ENCODE data around the gene DCBLD1. TPM values are rescaled to one million over a fixed set of nuclear protein-coding genes. Genes with fewer than 3 reads are reported as not detected.

Gene DCBLD1
- total RNA-seq, 2 donors from 2014 or later, result 1.0 to 3.1 TPM

DNA sequence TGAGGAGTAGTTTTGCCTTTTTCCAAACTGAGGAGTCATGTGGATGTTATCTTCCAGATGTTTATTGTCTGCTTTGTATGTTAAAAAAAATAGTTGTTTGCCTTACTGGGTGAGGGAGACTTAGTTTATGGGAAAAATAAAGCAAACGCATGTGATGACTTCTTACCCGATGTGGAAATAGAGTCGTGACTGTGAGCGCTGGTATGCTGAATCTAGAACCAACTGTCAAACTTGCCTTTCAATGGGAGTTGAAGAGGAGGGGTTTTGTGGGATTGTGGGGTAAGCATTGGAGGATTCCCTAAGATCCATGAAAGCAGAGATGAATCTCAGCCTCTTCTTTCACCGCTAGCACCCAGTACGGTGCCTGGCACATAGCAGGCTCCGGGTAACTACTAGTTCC lies 5.3 kb downstream of the DCBLD1 start:
- H3K27ac Mint-ChIP-seq, result no peak overlapping the region
- peaks cover 0 to 3% of the 10 kb centered on the region in 2 donors for H3K9me3 Mint-ChIP-seq
- DNase-seq (ENCODE audit: low spot score in 2 of 2), result no peak
- ATAC-seq, result no peak
- H3K36me3 Mint-ChIP-seq, result peaks cover 0 to 5% of the 10 kb centered on the region in 2 donors

DNA sequence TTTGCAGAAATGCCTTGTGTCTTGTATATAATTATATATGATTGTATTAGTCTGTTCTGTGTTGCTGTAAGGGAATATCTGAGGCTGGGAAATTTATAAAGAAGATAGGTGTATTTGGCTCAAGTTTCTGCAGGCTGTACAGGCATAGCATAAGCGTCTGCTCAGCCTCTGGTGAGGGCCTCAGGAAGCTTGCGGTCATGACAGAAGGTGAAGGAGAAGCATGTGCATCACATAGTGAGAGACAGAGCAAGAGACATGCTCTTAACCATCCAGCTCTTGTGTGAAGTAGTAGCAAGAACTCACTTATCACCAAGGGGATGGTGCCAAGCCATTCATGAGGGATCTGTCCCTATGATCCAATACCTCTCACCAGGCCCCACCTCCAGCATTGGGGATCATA lies 6.5 kb downstream of the DCBLD1 start:
- Mint-ChIP-seq H3K27ac (no peak overlapping the region), H3K36me3 (no peaks in the 10 kb centered on the region), H3K9me3 (peaks cover 0 to 3% of the 10 kb centered on the region in 2 donors)
- DNase-seq (ENCODE audit: low spot score in 2 of 2), result no peak
- no peak for ATAC-seq

DNA sequence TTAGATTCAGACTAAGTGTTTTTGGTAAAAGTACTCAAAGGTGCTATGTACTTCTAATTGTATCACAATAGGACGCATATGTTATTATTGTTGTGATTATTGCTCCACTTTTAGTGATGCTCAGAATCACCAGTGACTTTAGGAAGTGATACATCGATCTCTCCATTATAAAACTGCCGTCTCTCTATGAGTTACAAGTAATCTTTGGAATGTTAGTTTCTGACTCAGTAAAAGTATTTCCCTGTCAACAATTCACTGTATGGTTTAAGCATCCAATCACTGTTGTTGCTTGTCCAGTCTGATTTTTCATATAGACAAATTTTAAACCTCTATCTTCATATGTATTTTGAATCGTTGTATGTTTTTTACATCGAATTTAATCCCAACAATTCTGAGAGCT lies 9.4 kb downstream of the DCBLD1 start:
- DNase-seq (ENCODE audit: low spot score in 2 of 2), result no peak
- ATAC-seq, result no peak
- H3K9me3 Mint-ChIP-seq, result peaks cover 0 to 3% of the 10 kb centered on the region in 2 donors
- H3K27ac Mint-ChIP-seq, result no peak overlapping the region
- no peaks in the 10 kb centered on the region for H3K36me3 Mint-ChIP-seq

DNA sequence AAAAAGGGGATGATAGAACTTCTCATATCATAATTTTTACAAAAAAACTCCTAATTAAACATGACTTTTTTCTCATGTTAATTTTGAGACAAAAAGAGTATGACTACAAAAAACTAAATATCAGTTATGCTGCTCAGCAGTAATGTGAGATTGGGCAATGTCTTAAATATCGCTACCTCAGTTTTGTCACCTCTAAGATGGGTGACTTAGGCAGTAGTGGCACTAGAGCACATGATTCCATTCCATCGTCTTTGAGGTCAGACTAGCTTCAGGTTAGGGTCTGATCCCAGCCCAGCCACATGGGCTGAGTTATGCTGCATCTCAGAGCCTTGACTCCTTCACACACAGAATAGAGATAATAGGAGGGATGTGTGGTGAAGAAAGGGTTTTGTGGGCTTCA lies 11.0 kb downstream of the DCBLD1 start:
- no peak overlapping the region for H3K27ac Mint-ChIP-seq
- H3K36me3 Mint-ChIP-seq, result no peaks in the 10 kb centered on the region
- H3K9me3 Mint-ChIP-seq, result no peaks in the 10 kb centered on the region
- DNase-seq (ENCODE audit: low spot score in 2 of 2) (no peak), ATAC-seq (no peak)

DNA sequence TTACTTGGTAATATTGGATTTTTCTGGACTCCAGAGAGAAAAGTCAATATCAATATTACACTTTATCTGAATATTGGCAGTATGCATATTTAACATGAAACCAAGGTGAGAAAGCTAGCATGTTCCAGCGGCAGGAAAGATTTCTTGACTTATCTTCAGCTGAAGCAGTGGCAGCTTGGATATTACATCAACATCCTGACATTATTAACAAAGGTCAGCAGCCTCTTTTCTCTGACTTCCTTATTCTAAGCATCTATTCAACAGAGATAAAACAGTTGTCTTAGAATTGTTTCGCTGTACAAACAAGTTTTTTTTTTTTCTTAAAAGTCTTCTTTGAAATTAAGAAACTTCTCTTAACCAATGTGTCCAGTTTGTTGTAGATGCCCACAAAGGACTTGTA lies 11.8 kb downstream of the DCBLD1 start:
- no peaks in the 10 kb centered on the region for H3K36me3 Mint-ChIP-seq
- no peak for DNase-seq (ENCODE audit: low spot score in 2 of 2)
- no peaks in the 10 kb centered on the region for H3K9me3 Mint-ChIP-seq
- no peak for ATAC-seq
- no peak overlapping the region for H3K27ac Mint-ChIP-seq

DNA sequence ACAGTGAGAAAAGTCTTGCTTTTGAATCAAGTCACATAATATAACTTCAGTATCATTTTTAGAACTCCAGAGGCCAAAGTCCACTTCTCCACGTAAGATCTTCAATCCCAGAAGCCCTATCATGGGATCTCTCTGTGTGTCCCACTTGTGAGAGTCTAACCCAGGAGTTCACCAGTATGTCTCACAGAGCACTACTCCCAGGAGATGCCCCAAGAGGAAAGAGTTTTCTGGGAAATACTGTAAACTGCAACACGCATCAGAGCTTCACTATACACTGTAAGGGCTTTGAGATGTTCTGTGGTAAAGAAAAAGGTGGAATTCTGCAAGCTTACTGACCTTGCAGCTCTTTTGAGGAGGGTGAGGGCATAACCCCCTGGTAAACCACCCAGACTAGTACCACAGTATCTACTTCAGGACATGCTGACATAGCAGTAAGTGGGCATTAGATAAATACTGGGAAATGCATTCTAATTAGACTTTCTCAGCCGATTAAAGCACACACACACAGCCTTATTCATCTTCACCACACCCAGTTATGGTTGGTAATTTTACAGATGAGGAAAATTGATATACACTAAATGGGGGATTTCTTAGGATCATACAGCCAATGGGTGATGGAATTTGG lies 12.3 kb downstream of the DCBLD1 start:
- H3K36me3 Mint-ChIP-seq, result no peaks in the 10 kb centered on the region
- no peaks in the 10 kb centered on the region for H3K9me3 Mint-ChIP-seq
- DNase-seq (ENCODE audit: low spot score in 2 of 2), result no peak
- ATAC-seq, result no peak
- no peak overlapping the region for H3K27ac Mint-ChIP-seq

DNA sequence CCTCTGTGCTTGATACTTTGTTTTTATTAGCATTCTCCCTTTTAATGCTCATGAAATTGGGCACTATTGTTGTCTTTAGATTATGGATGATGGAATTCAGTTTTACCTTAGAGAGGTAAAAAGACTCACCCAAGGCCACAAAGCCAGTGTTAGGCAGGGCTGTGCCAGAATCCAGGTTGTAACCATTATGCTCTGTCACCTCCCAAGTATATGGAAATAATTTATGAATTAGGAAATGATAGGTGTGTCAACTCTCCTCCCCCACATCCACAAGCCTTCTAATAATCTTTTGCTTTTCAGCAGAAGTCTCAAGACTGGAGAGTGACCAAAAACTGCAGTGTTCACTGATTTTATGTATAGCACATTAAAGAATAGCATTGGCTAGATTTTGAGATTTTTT lies 13.0 kb downstream of the DCBLD1 start:
- no peak for DNase-seq (ENCODE audit: low spot score in 2 of 2)
- Mint-ChIP-seq H3K36me3 (no peaks in the 10 kb centered on the region), H3K9me3 (no peaks in the 10 kb centered on the region)

DNA sequence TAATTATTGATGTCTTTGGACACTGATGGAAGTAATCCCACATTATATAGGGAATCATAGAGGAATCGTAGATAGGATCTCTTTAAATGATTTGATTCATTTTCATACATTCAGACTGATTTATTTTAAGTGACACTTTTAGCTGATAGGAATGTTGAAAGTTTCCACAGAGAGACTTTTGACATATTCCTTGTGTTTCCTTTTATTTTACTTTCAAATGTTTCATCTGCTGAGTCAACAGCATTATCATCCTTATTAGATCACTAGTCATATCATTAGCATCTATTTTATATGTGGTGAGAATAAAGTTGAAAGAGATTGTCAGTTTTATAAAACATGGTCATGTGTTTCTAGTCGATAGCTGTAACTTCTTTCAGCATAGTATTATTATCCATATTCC lies 13.4 kb downstream of the DCBLD1 start:
- Mint-ChIP-seq H3K9me3 (no peaks in the 10 kb centered on the region), H3K27ac (no peak overlapping the region), H3K36me3 (no peaks in the 10 kb centered on the region)
- DNase-seq (ENCODE audit: low spot score in 2 of 2), result no peak
- no peak for ATAC-seq

More for the DNA sequence above, 13.0 kb downstream of the DCBLD1 start:
- H3K27ac Mint-ChIP-seq, result no peak overlapping the region
- no peak for ATAC-seq

DNA sequence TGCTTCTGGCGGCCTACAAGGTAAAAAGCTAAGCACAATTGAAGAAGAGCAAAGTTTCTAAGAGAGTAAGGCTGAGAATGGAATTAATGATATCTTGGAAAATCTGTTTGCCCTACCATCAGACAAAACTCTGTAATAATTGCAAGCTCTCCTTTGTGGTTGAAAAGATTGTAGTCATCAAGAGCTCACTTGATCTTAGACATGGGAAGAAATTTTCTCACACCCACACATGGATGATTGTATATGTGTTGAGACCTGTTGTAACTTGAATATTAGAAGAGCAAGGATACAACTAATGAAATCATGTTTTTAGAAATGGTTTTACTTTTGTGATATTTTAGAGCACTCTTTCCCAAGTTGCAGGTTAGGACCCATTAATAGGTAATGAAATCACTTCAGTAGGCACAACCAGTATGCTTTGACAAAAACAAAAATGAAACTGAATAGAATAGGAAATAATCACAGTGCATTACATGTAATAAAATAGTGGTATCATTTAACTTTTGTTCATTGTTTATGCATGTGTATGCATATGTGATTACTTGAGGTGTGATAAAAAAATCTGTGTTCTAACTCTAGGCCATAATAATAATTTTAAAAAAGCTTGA lies 14.0 kb downstream of the DCBLD1 start:
- Mint-ChIP-seq H3K9me3 (no peaks in the 10 kb centered on the region), H3K36me3 (no peaks in the 10 kb centered on the region), H3K27ac (no peak overlapping the region)
- ATAC-seq, result peak in 1 of 2 donors; percentile 63
- DNase-seq (ENCODE audit: low spot score in 2 of 2), result no peak

DNA sequence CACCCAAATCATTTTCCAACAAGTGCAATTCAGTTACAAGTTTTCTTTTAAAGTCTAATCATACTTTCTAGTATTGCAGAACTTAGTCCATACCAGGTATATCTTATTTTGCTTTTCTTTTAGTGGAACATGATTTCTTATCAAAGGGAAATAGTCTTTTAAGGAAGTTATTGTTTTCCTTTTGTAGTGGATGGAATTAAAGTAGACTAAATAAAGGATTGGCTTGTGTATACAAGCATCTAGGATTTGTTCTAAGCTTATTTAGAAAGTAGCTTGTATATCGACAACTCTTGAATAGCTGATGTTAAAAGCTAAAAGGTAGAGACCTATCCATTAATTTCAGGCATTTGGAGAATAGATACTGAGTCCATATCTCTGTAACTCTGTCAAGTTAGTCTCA lies 14.8 kb downstream of the DCBLD1 start:
- DNase-seq (ENCODE audit: low spot score in 2 of 2) (no peak), ATAC-seq (no peak)
- H3K9me3 Mint-ChIP-seq, result no peaks in the 10 kb centered on the region
- H3K27ac Mint-ChIP-seq, result no peak overlapping the region
- no peaks in the 10 kb centered on the region for H3K36me3 Mint-ChIP-seq

DNA sequence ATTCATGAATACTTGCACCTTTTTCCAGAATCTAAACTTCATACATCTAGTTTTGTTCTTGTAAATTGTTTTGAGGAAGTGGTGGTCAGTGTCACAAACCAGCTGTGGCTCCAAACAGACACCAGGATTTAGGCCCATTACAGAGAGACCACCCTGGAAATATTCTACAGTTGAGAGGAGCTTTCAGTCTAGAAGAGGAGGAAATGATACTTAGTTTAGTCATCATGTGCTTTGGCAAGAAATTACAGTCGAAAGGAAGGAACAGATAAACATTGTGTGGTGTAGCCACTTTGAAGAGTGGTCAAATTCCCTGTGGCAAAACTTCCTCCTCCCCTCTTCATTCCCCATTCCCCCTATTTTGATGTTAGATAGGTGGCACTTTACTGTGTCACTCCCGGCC lies 15.7 kb downstream of the DCBLD1 start:
- Mint-ChIP-seq H3K9me3 (no peaks in the 10 kb centered on the region), H3K36me3 (no peaks in the 10 kb centered on the region), H3K27ac (no peak overlapping the region)
- no peak for ATAC-seq
- no peak for DNase-seq (ENCODE audit: low spot score in 2 of 2)

DNA sequence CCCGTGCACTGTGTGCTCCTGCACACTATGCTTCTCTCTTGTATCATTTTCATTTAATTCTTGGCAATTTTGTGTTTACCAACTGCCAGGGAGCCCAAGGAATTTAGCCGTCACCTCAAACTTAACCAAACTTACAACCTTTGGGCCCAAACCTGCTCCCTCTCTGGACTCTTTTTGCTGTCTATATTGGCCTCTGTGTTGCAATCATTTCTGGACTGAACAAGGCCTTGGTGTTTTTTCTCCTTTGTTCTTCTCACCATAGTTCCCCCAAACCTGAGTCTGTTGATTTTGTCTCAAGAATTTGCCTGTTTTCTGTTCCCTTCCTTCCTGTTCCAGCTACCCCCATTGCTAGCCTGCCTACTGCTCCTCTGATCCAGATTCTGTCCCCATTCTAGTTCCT lies 19.2 kb downstream of the DCBLD1 start:
- Mint-ChIP-seq H3K9me3 (no peaks in the 10 kb centered on the region), H3K36me3 (no peaks in the 10 kb centered on the region), H3K27ac (no peak overlapping the region)
- ATAC-seq (no peak), DNase-seq (ENCODE audit: low spot score in 2 of 2) (no peak)

DNA sequence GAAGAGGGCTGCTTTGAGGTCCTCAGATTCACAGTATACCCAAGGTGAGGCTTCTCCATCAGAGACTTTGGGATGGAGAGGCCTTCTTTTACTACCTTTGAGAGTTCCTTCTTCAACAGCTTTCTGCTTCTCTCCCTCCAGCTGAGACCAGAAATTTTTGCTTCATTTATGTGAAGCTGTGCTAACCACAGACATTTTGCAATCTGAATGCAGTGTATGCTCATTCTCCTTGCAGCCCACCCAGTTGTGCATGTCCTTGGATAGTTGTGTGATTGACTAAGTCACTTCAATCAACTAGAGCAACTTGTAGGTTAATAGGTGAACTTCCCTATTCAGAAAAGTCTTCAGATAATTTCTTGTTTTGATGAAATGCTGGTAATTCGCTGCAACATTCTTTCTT lies 20.1 kb downstream of the DCBLD1 start:
- H3K36me3 Mint-ChIP-seq, result no peaks in the 10 kb centered on the region
- no peak for DNase-seq (ENCODE audit: low spot score in 2 of 2)
- H3K9me3 Mint-ChIP-seq, result no peaks in the 10 kb centered on the region
- no peak for ATAC-seq
- H3K27ac Mint-ChIP-seq, result no peak overlapping the region

DNA sequence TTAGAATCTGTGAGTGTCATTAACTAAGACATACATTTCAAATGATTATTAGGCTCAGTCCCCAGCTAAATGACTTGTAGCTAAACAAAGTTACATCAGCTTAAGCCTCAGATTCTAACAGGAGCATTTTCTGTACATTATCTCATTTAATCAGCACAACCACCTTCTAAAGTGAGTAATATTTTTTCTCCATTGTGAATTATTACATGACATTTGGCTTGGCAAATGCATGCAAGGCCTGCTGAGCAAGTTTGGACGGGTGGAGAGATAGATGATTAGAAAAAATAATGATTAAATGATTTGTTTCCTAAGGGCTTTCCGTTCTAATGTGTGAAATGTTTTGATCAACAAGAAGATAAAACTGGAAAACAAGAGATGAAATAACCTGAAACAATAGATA lies 20.7 kb downstream of the DCBLD1 start:
- DNase-seq (ENCODE audit: low spot score in 2 of 2) (no peak), ATAC-seq (no peak)
- H3K27ac Mint-ChIP-seq, result no peak overlapping the region
- no peaks in the 10 kb centered on the region for H3K36me3 Mint-ChIP-seq
- no peaks in the 10 kb centered on the region for H3K9me3 Mint-ChIP-seq

DNA sequence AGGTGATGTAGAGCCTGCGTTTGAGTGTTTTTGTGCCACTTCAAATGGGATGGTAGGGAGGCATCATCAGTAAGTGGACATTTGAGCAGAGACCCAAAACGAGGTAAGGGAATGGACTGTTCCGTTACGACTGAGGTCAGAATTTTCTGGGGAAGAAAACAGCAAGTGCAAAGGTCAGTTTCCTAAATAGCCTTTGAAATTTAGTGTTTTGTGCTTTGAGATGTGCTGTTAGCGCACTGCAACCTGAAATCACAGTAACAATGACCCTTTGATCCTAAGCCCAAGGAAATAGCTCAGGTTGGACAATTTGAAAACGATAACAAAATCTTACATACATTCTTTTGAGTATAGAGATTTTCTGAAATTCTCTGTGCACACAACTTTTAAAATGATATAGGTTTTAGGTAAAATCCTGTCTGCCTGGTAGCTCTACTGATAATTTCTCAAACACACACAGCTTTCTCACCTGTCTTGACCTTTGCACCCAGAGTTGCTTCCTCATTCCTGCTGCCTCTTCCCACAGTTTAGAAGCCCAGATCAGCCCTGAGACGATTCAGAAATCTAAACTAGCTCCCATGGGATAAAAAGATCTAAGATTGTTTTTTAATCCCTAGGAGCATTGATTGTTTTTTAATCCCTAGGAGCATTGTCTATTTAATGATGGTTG lies 22.1 kb downstream of the DCBLD1 start:
- H3K9me3 Mint-ChIP-seq, result no peaks in the 10 kb centered on the region
- no peak for ATAC-seq
- H3K27ac Mint-ChIP-seq, result no peak overlapping the region
- no peak for DNase-seq (ENCODE audit: low spot score in 2 of 2)
- H3K36me3 Mint-ChIP-seq, result no peaks in the 10 kb centered on the region

DNA sequence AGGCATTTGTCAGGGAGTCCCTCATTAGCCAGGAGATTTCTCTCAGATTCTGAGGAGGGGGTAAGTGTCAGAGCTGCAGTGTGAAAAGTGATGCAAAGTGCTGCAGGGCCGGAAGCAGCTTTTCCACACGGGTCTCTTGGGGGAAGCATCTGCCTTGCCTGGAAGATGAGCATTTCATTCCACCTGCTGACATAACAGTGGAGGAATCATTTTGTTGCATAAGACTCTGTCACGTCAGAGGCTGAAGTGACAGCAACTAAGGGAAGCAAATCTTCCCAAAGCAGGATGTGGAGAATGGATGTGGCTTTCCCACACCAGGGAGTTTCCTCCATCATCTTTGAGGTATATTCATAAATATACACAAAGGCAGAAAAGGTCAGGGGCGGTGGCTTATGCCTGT lies 22.8 kb downstream of the DCBLD1 start:
- DNase-seq (ENCODE audit: low spot score in 2 of 2) (no peak), ATAC-seq (no peak)
- H3K36me3 Mint-ChIP-seq, result no peaks in the 10 kb centered on the region
- no peaks in the 10 kb centered on the region for H3K9me3 Mint-ChIP-seq
- H3K27ac Mint-ChIP-seq, result no peak overlapping the region

DNA sequence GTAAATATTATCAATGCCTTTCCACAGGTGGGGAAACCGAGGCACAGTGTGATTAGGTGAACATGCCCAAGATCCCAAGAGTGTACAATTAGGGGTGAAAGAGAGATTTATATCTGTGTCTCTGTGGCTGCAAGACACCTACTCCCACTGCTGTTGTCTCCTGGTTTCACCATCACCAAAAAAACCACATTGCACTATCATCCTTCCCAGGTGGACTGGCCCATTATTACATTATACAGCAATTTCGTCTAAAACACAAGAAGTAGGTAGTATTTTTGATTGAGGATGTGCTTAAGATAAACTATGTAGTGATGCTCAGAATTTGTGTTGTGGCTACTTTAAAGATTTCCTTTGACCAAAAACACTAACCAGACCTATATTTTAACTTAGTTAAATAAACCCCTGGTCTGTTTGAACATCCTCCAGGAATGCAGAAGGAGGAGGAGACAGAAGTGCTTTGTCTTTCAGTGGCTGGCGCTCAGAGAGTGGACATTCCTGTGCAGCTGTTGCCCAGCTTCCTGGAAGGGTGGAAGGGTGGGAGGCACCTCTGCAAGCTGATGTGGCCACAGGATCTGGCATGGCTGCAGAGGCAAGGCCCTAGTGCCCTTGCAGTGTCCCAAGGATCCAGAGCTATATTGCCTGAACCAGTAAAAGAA lies 23.8 kb downstream of the DCBLD1 start:
- H3K27ac Mint-ChIP-seq, result no peak overlapping the region
- H3K36me3 Mint-ChIP-seq, result no peaks in the 10 kb centered on the region
- ATAC-seq (no peak), DNase-seq (ENCODE audit: low spot score in 2 of 2) (no peak)
- H3K9me3 Mint-ChIP-seq, result no peaks in the 10 kb centered on the region

DNA sequence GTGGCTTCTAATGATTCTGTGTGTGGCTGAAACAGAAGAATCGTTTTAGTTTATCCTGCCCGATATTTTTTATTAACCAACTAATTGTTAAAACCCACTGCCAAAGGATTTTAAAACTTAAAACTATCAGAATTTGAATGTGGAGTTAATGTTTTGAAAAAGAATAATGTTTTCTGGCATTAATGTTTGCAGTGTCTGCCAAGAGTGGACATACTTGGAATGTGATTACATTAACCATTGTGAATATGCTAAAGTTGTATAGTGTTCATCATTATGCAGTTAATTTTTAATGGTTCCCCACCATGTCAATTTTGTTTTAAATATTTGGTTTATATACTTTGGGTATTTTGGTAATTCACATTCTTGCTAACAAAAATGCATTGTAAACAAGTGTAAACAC lies 24.4 kb downstream of the DCBLD1 start:
- no peaks in the 10 kb centered on the region for H3K9me3 Mint-ChIP-seq
- no peaks in the 10 kb centered on the region for H3K36me3 Mint-ChIP-seq
- H3K27ac Mint-ChIP-seq, result no peak overlapping the region
- ATAC-seq (no peak), DNase-seq (ENCODE audit: low spot score in 2 of 2) (no peak)
